Activated T-helper 1 cell treated with anti-CD3 and anti-CD28 coated beads, Interleukin-12 subunit alpha, Interleukin-12 subunit beta, Interleukin-2, Interleukin-4 antibody, amounts not matched to agents 30 ng/mL and 10 ng/mL and 1 ng/mL, durations not matched to agents 14 hours and 24 hours and 36 hours (primary cell): ENCODE measurements around the gene MPPE1. TPM values are rescaled to one million over a fixed set of nuclear protein-coding genes. Genes with fewer than 3 reads are reported as not detected.

ENCODE experiments used
- DNase-seq: peaks from one replicate; pipeline ENCODE4 v3.0.0; 2021; ENCODE audit warnings: low spot score
- H3K27ac Mint-ChIP-seq: one replicate; pipeline ENCODE4 v1.8.0; 2021; ENCODE audit warnings: mild to moderate bottlenecking, mixed read lengths
- H3K27me3 Mint-ChIP-seq: one replicate; pipeline ENCODE4 v1.8.0; 2022; ENCODE audit warnings: mild to moderate bottlenecking, moderate library complexity, mixed read lengths; ENCODE audit not compliant: insufficient read depth
- H3K36me3 Mint-ChIP-seq: one replicate; pipeline ENCODE4 v1.8.0; 2021; ENCODE audit warnings: low read depth, mixed read lengths
- H3K4me1 Mint-ChIP-seq: one replicate; pipeline ENCODE4 v1.8.0; 2021; ENCODE audit warnings: low read depth, mixed read lengths
- H3K4me3 Mint-ChIP-seq: one replicate; pipeline ENCODE4 v1.8.0; 2021; ENCODE audit warnings: mild to moderate bottlenecking, moderate library complexity, mixed read lengths
- H3K9me3 Mint-ChIP-seq: one replicate; pipeline ENCODE4 v1.8.0; 2021; ENCODE audit warnings: mixed read lengths
- intact Hi-C: fragments of 100-400 bp; cut with micrococcal nuclease; formaldehyde crosslinking; loops from one replicate; pipeline ENCODE4 v1.15.1; 2024
- total RNA-seq: library from RNA; stranded (reverse); gene quantifications from 2 replicates; pipeline ENCODE4 v1.2.3, GENCODE V29; 2022

Gene MPPE1
- total RNA-seq, 1 donor from 2014 or later = 45.8 TPM

GRCh38 chr18:11834772-11835171 lies 73.3 kb downstream of the MPPE1 start:
- Mint-ChIP-seq H3K4me1 (no peaks in the 10 kb centered on the region), H3K4me3 (no peak overlapping the region), H3K27me3 (no peaks in the 10 kb centered on the region), H3K36me3 (no peaks in the 10 kb centered on the region), H3K27ac (no peak overlapping the region), H3K9me3 (no peaks in the 10 kb centered on the region)
- intact Hi-C loops = no loop called here
- DNase-seq = no peak

Other genes with a start within 250 kb of the MPPE1 start
- 0.21 and 0.24 TPM in 2 replicates for gene GNAL, start 219.1 kb downstream of the MPPE1 start, total RNA-seq
- gene CHMP1B, start 56.9 kb downstream of the MPPE1 start, total RNA-seq = 24.8 and 26.8 TPM in 2 replicates
- 14.4 and 19.3 TPM in 2 replicates for gene IMPA2, start 73.2 kb upstream of the MPPE1 start, total RNA-seq
- not detected in 2 replicates for gene ANKRD62, start 185.5 kb upstream of the MPPE1 start, total RNA-seq